ENCODE data around the gene RASA1. TPM values are rescaled to one million over a fixed set of nuclear protein-coding genes. Genes with fewer than 3 reads are reported as not detected.

The RASA1 gene
- total RNA-seq: 10 to 100 TPM; 33.0 to 62.2 (median 46.6) TPM

DNA sequence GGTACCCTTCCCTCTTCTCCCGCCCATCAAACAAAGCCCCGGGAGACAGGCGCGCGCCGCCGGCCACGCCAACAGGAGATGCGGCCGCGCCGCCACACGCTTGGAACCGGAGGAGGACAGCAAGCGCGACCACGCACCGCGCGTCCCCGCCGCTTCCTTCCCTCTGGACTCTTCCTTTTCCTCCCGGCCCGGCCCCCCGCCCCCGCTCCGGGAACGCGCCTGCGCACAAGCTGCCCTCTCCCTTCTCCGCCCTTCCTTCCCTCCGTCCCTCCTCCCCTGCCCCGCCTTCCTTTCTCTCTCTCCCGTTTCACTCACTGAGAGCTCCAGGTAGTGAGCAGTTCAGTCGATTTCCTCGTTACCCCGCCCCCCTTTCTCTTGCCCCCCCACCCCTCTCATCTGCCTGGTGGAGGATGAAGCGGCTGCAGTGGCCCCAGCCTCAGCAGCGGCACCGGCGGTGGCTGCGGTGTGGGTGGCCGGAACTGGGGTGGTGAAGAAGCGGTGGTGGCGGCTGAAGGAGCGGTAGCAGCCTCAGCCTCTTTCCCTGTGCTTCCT lies at the start of gene RASA1:
Gene RASA1 (plus strand): TSS at position 310 of the 552 bp plus-strand sequence. CDS start 569 bp downstream, outside the sequence.
- TF ChIP-seq, protein P1, sequence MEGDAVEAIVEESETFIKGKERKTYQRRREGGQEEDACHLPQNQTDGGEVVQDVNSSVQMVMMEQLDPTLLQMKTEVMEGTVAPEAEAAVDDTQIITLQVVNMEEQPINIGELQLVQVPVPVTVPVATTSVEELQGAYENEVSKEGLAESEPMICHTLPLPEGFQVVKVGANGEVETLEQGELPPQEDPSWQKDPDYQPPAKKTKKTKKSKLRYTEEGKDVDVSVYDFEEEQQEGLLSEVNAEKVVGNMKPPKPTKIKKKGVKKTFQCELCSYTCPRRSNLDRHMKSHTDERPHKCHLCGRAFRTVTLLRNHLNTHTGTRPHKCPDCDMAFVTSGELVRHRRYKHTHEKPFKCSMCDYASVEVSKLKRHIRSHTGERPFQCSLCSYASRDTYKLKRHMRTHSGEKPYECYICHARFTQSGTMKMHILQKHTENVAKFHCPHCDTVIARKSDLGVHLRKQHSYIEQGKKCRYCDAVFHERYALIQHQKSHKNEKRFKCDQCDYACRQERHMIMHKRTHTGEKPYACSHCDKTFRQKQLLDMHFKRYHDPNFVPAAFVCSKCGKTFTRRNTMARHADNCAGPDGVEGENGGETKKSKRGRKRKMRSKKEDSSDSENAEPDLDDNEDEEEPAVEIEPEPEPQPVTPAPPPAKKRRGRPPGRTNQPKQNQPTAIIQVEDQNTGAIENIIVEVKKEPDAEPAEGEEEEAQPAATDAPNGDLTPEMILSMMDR (IDR thresholded peaks at IDR 0.05; ENCODE audit: low read depth): no peak

DNA sequence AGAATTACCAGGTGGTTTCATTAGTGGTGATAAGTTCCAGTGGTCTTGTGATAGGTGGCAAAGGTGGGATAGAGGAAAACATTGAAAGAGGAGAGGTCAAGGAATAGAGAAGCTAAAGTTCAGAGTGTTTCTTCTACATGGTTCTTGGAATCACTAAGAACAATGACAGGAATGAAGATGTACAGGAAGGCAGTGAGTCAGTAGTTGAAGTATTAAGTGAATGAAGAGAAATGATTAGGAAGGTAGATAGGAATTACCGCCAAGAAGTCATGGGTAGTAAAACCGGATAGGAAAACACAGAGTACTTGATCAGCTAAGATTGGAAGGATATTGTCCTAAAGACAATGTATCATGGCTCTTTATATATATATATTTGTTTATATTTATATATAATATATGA lies 37.9 kb upstream of the RASA1 start:
- TF ChIP-seq, protein P1 (IDR thresholded peaks at IDR 0.05; ENCODE audit: low read depth): no peak

DNA sequence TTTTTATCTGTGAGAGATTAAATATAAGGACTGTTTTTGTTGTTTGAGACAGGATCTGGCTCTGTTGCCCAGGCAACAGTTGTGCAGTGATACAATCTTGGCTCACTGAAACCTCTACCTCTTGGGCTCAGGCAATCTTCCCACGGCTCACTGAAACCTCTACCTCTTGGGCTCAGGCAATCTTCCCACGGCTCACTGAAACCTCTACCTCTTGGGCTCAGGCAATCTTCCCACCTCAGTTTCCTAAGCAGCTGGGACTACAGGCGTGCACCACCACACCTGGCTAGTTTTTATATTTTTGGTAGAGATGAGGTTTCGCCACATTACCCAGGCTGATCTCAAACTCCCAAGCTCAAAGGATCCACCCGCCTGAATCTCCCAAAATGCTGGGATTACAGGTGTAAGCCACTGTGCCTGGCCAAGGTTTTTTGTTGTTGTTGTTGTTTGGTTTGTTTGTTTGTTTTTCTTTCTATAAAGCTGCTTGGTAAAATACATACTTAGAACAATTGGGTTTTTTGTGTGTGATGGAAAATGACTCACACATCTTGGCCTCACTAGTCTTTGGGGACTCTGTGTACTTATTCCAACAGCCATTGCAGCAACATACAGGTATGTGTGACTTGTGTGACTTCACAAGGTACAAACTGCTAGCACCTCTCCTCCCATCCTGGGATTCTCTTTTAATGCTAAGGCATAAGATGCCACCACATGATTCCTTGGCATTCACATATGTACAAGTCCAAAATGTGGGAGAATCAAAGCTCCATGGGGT lies 36.5 kb upstream of the RASA1 start:
- TF ChIP-seq, protein P1 (IDR thresholded peaks at IDR 0.05; ENCODE audit: low read depth): no peak

DNA sequence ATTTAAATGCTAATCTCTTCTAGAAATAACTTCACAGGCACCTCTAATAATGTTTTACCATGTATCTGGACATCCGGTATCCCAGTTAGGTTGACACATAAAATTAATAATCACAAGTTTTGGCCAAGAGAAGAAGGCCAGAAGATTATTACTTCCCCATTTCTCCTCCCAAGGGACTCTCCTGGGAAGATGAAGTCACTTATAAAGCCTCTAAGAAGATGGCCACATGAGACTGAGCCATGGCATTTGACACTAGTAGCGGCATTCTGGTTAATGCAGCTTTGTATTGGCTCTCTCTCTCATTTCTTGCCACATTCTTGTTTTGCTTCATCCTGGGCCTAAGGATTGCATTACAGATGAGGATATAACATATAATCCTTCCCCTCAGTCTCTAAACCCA lies 34.5 kb upstream of the RASA1 start:
- TF ChIP-seq, protein P1 (IDR thresholded peaks at IDR 0.05; ENCODE audit: low read depth): no peak

DNA sequence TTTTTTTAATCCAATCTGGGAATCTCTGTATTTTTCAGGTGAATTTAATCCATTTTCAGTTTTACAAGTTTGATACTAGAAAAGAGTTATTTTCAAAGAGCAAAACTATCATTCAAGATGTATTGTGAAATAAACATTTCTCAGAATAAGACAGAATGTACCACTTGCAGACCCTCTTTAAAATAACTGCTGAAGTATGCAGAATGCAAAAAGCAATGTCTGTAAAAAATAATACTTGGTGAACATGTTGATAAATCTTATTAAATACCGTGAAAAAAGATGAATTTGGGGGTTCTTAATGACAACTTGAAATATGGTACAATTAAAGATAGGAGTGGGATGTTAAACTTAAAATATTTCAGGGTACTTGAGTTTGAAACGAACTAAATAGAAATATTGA lies 26.1 kb upstream of the RASA1 start:
- TF ChIP-seq, protein P1 (IDR thresholded peaks at IDR 0.05; ENCODE audit: low read depth): no peak

DNA sequence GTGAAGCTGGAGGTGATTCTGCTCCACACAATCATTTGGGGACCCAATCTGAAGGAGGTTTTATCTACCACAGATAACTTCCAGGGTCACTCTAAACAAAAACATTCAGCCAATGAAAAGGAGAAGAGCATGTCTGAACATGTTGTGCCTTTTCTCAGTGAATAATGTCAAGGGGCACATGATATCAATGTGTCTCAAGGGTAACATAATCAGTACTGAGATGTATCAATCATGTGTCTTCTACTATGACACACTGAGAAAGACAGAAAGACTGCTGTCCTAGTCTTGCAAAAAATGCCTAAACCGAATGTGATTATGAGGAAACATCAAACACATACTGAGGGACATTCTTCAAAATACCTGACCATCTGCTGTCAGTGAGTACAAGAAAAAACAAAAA lies 25.4 kb upstream of the RASA1 start:
- TF ChIP-seq, protein P1 (IDR thresholded peaks at IDR 0.05; ENCODE audit: low read depth): no peak

DNA sequence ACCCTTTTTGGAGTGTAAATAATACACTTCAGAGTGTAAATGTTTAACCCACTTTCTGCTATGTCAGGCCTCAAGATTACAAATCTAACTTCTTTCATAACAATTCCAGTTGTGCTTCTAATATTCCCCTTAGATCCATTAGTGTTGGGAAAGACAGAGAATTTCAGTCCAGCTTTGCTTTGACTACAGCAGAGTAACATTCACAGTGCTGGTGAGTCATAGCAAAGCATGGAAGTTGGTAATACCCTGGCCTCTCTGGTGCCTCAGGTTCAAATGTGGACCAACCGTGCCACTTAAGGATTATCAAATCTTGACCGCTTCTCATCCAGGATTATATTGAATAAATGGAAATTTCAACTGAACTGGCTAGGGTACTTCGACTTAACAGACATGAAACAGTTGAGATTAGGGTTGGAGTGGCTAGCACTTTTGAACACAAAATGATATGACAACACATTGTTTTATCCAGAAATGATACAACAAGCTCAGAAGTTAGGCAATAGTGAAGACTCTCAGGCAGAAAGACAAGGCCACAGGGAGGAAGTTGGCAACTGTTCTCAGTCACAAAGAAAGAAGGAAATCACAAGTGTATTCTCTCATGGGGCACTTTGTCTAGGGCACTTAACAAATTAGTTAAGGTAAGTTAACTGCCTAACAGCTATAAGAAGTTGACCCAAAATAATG lies 24.4 kb upstream of the RASA1 start:
- TF ChIP-seq, protein P1 (IDR thresholded peaks at IDR 0.05; ENCODE audit: low read depth): no peak
